HUDEP-2 (cell line): Measurements from ENCODE around the gene HPSE2.
A peak's percentile ranks its signal among the peaks of the same experiment; 100 is the strongest.
"Not testable (repeated sequence)": the region's sequence is repeated elsewhere in the genome, so short reads cannot be mapped to it uniquely, and the experiment has no call there.

Source experiments
- DNase-seq, 76 experiments: peaks; one replicate each; lab custom pipeline; 2025; ENCODE audit not compliant: unreplicated experiment in 76 of 76; lab: John Stamatoyannopoulos, UW

Gene HPSE2

DNA sequence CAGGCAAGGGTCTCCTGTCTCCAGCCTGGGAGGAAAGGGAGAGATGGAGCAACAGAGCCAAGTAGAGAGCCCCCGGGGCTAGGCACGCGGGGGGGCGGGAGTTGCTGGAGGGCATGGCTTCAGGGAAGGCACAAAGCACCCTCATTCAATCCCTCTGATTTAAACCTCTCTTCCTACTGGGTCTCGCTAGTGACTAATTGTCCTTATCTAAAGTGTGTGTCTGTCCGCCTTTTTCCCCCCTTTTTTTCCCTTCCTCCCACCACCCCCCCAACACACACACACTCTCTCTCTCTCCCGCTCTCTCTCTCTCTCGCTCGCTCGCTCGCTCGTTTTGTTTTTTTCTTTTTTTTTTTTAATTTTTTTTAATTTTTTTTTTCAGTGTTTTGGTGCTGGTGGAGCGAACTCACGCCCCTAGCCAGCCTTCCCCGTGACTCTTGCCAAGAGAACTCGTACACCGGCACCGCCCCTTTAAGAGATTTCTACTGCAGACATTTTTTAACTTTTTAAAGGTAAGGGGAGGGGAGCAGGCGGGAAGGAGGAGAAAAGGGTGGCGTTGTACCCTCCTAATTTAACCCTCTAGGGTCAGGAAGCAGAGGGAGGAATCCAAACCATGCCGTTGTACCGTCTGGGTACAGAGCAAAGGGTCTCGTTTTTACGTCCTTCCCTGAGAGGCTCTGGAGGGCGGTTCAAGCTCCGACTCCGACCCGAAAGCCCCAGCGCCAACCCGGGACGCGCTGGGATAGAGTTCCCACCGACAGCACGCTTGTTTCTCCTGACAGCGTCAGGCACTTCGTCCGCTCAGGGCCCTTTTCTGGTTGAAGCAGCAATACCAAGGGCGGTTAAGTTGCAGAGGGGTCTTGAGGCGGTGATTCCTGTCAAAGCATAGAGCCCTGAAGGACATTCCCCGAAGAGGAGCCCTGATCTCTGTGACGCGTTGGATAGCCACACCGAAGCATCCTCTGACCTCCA is at the start of gene HPSE2:
HPSE2 (minus strand) TSS at position 195 of the 969 bp plus-strand sequence.
- DNase-seq: no peak

GRCh38 chr10:99280472-99280871 is 44.8 kb upstream of the HPSE2 start:
- DNase-seq: no peak

DNA sequence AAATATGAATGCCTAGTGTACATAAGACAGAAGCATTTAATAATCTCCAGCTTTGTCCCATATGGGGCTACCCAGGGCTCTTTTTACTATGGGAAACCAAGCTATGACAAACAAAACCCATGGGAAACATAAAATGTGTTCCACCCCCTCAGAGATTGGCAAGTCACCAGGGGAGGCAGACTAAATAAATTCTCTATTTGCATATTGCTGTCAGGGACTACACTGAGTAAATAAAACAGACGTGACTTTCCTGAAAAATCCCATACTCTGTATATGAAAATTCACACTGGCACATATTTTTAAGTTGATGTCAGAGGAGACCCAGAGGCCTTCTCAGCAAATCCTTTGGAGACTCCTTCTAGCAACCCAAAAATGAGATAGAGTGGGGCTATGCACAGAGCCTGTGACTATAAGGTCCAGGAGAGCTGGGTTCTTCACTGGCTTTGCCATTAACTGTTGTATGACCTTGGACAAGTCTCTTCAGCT is 44.0 kb upstream of the HPSE2 start:
- no peak for DNase-seq

DNA sequence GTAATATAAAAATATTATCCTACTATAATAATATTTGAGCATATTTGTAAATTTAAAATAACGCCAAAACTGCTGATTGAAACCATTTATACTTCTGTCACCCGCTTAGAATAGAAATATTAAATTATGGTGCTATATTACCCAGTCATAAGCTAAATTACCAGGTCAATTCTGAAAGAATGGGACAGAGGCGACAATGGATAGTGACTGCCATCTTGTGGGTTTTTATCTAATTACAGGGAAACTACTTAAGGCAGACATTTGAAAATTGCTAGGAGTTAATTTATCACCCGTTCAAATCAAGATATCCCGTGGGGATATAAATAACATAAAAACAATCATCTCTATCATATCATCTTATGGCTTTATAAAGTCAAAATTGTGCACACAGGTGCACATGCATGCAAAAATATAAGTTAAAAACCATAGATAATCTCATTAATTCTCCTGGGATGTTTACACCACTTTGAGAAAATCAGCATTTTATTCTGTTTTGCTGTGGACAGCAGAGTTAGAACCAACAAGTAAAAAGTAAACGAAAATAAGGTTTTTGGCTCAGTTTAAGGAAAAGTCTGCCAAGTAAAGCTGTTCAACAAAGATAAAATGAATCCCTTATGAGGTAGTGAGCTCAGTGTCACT is 41.3 kb upstream of the HPSE2 start:
- DNase-seq: peak in 11 of 76 experiments; percentile 0 to 44 (median 6)

- DNase-seq: peak in 1 of 76 experiments; percentile 1
Measured at GRCh38 chr10:99266383-99266782, 30.7 kb upstream of the HPSE2 start.

- no peak for DNase-seq
Measured at GRCh38 chr10:99248824-99249223, 13.2 kb upstream of the HPSE2 start.

DNA sequence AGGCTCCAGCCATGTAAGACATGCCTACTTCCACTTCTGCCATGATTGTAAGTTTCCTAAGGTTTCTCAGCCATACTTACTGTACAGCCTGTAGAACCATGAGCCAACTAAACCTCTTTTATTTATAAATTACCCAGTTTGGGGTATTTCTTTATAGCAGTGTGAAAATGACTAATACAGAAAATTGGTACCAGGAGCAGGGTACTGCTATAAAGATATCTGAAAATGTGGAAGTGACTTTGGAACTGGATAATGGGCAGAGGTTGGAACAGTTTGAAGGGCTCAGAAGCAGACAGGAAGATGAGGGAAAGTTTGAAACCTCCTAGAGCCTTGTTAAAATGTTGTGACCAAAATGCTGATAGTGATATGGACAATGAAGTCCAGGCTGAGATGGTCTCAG is 12.2 kb upstream of the HPSE2 start:
- not testable (repeated sequence) for DNase-seq

DNA sequence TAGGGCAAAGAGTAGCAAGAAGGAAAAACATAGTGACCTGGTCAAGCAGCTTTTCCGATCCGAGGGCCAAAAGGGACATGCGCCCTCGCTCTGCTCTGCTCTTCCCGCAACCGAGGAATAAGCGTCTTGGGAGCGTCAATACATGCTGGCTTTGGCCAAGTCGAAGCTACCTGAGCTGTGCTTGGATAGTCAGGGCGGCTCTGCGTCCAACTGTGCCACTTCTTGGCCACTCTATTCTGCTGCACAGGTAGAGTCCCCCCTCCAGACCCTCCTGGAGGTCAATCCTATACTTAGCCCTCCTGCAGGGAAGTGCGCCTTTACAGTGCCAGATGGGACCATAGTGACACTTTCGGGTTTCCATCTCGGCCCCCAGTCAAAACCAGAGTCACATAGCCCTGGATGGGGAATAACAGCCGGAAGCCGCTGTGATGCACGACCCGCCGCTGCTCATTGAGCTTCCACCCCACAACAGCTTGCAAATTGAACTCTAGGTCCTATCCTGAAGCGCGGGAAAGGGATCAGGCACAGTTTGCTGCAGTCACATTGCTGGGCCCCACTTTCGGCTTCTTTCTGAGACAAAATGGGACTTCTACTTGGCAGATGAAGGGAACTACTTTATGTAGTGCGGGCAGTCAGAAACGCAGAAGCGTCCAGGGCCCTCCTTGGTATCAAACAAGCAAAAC is 1.1 kb upstream of the HPSE2 start:
- DNase-seq: no peak

DNA sequence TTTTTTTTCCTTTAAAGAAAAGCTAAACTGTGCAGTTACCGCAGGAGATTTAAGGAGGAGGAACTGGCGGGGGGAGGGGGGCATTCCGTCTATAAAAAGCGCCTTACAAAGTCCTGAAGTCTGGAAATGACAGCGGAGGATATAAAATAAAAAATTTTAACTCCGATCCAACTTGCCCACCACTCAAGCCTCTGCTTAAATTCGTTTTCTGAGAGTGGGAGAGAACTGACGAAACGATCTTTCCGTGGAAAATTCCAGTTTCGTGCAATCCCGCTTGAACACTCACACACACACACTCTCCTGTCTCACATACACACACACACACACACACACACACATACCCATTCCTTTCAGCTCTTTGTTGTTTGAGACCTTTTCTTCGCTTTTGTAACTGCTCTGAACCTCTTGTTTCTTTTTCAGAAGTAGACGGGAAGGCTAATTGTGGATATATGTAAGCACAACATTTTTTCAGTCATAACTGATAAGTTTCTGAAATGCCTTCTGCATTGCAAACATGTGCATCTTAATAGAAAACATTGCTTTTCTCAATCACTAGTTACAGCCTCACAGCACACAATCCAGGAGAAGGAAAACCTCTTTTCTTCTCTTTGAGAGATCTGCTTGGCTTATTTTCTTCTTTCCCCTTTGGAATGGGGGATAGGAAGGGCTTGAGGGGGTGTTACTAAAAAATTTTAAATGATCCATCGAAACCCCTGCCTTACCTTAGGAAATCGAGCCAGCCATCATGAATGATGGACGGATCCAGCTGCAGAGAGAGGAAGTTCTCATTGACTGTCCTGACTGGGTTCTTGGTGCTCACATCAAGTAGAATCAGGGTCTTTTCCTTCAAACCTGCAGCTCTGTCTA is 628 bp downstream of the HPSE2 start:
- DNase-seq: no peak

GRCh38 chr10:99234041-99234790 is 1.4 kb downstream of the HPSE2 start:
- peak in 23 of 76 experiments; percentile 2 to 44 (median 15) for DNase-seq

DNA sequence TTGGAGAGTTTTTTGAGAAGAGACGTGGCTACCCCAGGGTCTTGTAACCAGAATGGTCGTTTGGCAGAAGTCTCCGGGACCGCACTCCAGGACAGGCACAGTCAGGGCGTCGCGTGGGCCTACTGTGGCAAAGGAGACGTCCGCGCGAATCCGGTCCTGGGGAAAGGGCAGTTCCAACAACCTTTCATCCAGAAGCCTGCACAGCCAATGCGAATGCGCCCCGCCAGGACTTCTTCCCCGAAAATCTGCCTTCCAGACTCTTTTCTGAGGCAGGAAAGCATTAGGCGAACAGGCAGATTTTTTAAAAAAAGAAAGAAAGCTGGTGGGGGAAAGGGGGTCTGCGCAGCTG is 2.0 kb downstream of the HPSE2 start:
- DNase-seq: no peak

- DNase-seq: no peak
Measured at GRCh38 chr10:99233000-99233688, 2.5 kb downstream of the HPSE2 start.

- peak in 1 of 76 experiments; percentile 0 for DNase-seq
Measured at GRCh38 chr10:99232360-99232999, 3.2 kb downstream of the HPSE2 start.

DNA sequence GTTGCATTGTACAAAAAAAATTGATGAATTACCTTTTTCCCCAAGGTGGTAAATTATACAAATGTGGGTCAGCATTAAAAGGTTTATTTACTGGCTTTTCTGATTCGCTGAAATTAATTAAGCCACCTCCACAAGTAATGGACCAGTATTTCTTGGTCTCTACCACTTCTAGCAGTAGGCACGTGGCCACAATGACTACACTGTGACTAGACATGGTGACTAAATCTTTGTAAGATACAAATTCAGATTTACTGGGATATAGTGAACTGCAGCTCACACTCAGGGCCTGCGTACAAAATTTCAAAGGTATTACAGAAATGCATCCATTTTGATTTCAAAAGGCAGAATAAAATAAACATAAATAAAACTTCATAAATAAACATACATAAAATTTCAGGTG is 10.9 kb downstream of the HPSE2 start:
- no peak for DNase-seq

DNA sequence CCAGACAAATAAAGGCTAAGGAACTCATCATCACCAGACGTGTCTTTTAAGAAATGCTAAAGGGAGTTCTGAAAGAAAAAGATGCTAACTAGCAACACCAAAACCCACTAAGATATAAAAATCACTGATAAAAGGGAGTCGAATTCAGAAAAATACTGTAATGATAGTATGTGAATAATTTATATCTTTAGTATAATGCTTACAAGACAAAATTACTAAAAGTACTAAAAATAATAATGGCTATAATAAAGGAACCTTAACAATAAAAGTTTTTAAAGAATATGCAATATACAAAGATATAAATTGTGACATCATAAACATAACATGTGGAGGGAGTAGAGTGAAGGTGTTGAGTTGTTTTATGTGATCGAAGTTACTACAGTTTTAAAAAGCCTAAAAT is 28.3 kb downstream of the HPSE2 start:
- no peak for DNase-seq

- DNase-seq: no peak
Measured at GRCh38 chr10:99203310-99203709, 32.3 kb downstream of the HPSE2 start.

GRCh38 chr10:99172950-99173349 is 62.7 kb downstream of the HPSE2 start:
- DNase-seq: no peak

GRCh38 chr10:99172128-99172738 is 63.4 kb downstream of the HPSE2 start:
- peak in 28 of 76 experiments; percentile 0 to 38 (median 12) for DNase-seq
